ENCODE measurements around the gene LENEP. TPM values are rescaled to one million over a fixed set of nuclear protein-coding genes. Genes with fewer than 3 reads are reported as not detected.

LENEP gene
- total RNA-seq, 1 donor from 2014 or later, result 1.1 TPM

- Mint-ChIP-seq H3K36me3 (no peaks in the 10 kb centered on the region), H3K27me3 (peaks cover 7% of the 10 kb centered on the region), H3K4me1 (ENCODE audit: unreplicated experiment) (no peaks in the 10 kb centered on the region), H3K9me3 (no peaks in the 10 kb centered on the region), H3K4me3 (no peak overlapping the region), H3K27ac (peak overlapping the region; percentile 44)
- TF ChIP-seq CTCF (conservative IDR thresholded peaks at IDR 0.05), result no peak
- no peak for DNase-seq (ENCODE audit: extremely low spot score, unreplicated experiment)
Measured at GRCh38 chr1:155037851-155038441, 44.6 kb downstream of the LENEP start.

- H3K4me3 Mint-ChIP-seq, result no peak overlapping the region
- H3K27ac Mint-ChIP-seq, result peak overlapping the region; percentile 44
- H3K36me3 Mint-ChIP-seq, result no peaks in the 10 kb centered on the region
- DNase-seq (ENCODE audit: extremely low spot score, unreplicated experiment), result no peak
- TF ChIP-seq CTCF (conservative IDR thresholded peaks at IDR 0.05), result no peak
- no peaks in the 10 kb centered on the region for H3K9me3 Mint-ChIP-seq
- no peaks in the 10 kb centered on the region for H3K4me1 Mint-ChIP-seq (ENCODE audit: unreplicated experiment)
- H3K27me3 Mint-ChIP-seq, result peaks cover 7% of the 10 kb centered on the region
Measured at GRCh38 chr1:155038602-155039307, 45.4 kb downstream of the LENEP start.

GRCh38 chr1:155039308-155039669, 45.9 kb downstream of the LENEP start:
- no peak for DNase-seq (ENCODE audit: extremely low spot score, unreplicated experiment)
- H3K4me1 Mint-ChIP-seq (ENCODE audit: unreplicated experiment), result peaks cover under 1% of the 10 kb centered on the region
- H3K36me3 Mint-ChIP-seq, result no peaks in the 10 kb centered on the region
- no peak overlapping the region for H3K27ac Mint-ChIP-seq
- H3K4me3 Mint-ChIP-seq, result no peak overlapping the region
- no peak for TF ChIP-seq CTCF (conservative IDR thresholded peaks at IDR 0.05)
- peaks cover 7% of the 10 kb centered on the region for H3K27me3 Mint-ChIP-seq
- no peaks in the 10 kb centered on the region for H3K9me3 Mint-ChIP-seq

- no peak overlapping the region for H3K27ac Mint-ChIP-seq
- H3K9me3 Mint-ChIP-seq, result no peaks in the 10 kb centered on the region
- no peak for DNase-seq (ENCODE audit: extremely low spot score, unreplicated experiment)
- no peak overlapping the region for H3K4me3 Mint-ChIP-seq
- peaks cover 11% of the 10 kb centered on the region for H3K4me1 Mint-ChIP-seq (ENCODE audit: unreplicated experiment)
- H3K27me3 Mint-ChIP-seq, result peaks cover 7% of the 10 kb centered on the region
- no peak for TF ChIP-seq CTCF (conservative IDR thresholded peaks at IDR 0.05)
- no peaks in the 10 kb centered on the region for H3K36me3 Mint-ChIP-seq
Measured at GRCh38 chr1:155040358-155041093, 47.1 kb downstream of the LENEP start.

- no peaks in the 10 kb centered on the region for H3K9me3 Mint-ChIP-seq
- no peak for TF ChIP-seq CTCF (conservative IDR thresholded peaks at IDR 0.05)
- H3K4me3 Mint-ChIP-seq, result no peak overlapping the region
- H3K36me3 Mint-ChIP-seq, result no peaks in the 10 kb centered on the region
- peaks cover 11% of the 10 kb centered on the region for H3K4me1 Mint-ChIP-seq (ENCODE audit: unreplicated experiment)
- peaks cover 7% of the 10 kb centered on the region for H3K27me3 Mint-ChIP-seq
- no peak overlapping the region for H3K27ac Mint-ChIP-seq
- DNase-seq (ENCODE audit: extremely low spot score, unreplicated experiment), result no peak
Measured at GRCh38 chr1:155042789-155043188, 49.4 kb downstream of the LENEP start.

Data from type B pancreatic cell (in vitro differentiated cells).